Endometrium (tissue), 2 donors: ENCODE measurements around the gene NUTM2F.
"Not testable (repeated sequence)": the region's sequence is repeated elsewhere in the genome, so short reads cannot be mapped to it uniquely, and the experiment has no call there.

Experiments
- FAIRE-seq: peaks from 2 replicates; lab custom pipeline; 2012; peaks lifted over from hg19 to GRCh38; lab: Jason Lieb, UNC
- donor health status: control.
- donor health status: control.

The NUTM2F gene, protein sequence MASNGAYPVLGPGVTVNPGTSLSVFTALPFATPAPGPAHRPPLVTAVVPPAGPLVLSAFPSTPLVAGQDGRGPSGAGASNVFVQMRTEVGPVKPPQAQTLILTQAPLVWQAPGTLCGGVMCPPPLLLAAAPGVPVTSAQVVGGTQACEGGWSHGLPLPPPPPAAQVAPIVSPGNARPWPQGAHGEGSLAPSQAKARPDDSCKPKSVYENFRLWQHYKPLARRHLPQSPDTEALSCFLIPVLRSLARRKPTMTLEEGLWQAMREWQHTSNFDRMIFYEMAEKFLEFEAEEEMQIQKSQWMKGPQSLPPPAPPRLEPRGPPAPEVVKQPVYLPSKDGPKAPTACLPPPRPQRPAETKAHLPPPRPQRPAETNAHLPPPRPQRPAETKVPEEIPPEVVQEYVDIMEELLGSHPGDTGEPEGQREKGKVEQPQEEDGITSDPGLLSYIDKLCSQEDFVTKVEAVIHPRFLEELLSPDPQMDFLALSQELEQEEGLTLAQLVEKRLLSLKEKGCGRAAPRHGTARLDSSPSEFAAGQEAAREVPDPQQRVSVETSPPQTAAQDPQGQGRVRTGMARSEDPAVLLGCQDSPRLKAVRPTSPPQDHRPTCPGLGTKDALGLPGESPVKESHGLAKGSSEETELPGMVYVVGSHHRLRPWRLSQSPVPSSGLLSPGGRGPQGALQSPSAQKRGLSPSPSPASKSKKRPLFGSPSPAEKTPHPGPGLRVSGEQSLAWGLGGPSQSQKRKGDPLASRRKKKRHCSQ

DNA sequence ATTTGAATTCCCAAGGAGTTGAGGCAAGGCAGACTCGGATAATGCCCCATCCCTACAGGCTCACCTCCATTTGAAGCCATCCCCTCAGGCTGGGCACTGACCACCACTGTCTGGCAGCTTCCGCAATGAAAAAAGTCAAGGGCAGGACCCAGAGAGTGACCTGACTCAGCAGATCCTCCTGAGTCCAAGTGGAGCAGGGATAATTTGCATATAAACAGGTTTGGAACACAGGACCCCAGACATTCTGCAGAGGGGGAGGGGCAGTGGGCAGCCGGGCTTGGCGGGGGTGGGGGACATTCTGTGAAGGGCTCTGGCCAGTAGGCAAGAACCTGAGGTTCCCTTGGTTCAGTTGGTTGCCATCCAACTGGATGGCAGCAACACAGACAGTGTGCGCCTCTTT lies at the start of gene NUTM2F:
TSS of gene NUTM2F (minus strand) at position 101 of the 400 bp plus-strand sequence. CDS start at position 80, 21 bp downstream.
- FAIRE-seq, result not testable (repeated sequence)

DNA sequence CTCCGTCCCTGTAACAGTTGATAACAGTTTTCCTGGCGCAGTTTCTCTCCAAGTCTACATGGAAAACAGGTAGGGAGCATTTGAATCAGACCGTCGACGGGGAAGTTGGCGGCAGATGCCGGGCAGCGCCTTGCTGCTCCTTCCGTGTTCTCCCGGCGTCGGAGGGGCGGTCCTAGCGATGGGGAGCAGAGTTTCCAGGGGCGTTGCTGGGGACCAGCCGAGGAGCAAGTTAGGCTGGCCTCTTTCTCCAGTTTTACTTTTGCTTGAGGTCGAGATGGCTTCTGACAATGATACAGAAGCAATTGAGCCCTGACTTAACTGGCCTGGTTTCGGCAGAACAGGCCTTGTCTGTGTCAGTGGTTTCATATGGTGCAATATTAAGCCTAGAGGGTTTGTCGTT lies 46.8 kb upstream of the NUTM2F start:
- FAIRE-seq, result not testable (repeated sequence)

DNA sequence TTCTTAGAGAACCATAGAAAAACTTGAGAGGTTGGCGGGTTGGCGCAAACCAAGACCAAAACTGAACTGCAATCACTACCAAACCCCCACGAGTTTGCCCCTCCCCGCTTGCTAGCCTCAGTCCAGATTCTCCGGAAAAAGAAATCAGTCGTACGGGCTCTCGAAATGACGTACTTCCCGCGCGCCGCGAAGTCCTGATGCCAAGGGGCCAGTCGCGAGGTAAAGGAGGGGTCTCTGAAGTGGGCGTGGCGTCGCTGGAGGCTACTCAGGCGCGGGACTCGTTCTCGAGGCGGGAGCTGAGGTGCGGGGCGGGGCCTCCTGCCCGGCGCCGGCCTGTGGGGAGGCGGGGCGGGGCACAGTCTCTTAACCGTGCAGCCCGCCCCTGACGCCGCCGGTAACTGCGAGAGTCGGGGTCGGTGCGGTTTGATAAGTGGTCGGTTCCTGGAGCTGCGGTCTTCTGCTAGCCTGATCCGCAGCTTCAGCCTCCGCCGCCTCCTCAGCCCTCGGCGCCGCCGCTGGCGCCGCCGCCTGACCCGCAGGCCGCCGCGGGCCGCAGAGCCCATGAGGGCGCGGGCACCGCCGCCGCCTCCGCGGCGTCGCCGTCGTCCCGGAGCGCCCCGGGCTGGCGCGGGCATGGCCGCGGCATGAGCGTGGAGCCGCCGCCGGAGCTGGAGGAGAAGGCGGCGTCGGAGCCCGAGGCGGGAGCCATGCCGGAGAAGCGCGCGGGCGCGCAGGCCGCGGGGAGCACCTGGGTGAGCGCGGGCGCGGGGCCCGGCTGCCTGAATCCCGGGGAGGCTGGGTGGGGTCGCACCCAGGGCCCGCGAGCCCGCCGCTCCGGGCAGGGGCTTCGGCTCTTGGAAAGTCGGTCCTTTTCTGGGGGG lies 46.0 kb upstream of the NUTM2F start:
- peak; percentile 96 for FAIRE-seq

GRCh38 chr9:94373779-94374175 lies 45.3 kb upstream of the NUTM2F start:
- FAIRE-seq, result not testable (repeated sequence)

DNA sequence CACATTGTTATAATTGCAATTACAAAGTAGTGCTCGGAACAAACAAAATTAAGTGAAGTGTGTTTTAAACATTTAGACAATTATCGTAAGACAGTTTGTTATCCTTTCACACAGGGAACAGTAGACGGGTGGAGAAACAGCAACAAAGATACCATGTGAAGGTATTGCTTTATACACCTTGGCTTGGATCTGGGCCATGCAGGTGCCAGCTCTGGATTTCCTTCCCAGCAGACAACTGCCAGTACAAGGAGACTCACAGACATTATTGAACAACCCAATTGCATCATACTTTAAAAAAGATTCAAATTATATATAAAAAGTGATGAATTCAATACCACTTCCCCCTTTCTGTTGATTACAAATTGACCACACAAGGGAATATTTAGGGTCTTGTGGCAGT lies 41.8 kb upstream of the NUTM2F start:
- FAIRE-seq, result not testable (repeated sequence)

- FAIRE-seq, result not testable (repeated sequence)
Measured at GRCh38 chr9:94364093-94364614, 35.7 kb upstream of the NUTM2F start.

DNA sequence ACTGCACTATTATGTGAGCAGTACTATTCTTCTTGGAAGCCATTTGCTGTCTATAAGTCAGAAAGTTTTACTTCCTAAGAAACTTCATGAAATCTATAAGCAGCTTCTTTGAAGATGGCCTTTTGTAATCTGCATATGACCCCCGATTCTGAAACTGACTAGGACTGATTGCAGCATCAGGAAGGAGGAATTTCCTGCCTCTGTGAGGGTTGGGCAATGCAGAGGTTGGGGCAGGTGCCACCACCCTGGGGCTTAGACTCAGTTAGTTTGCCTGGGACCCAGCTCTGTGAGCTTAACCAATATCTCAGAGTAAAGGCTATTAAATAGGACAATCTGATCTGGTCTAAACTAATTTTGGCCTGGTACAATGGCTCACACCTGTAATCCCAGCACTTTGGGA lies 28.7 kb upstream of the NUTM2F start:
- not testable (repeated sequence) for FAIRE-seq

DNA sequence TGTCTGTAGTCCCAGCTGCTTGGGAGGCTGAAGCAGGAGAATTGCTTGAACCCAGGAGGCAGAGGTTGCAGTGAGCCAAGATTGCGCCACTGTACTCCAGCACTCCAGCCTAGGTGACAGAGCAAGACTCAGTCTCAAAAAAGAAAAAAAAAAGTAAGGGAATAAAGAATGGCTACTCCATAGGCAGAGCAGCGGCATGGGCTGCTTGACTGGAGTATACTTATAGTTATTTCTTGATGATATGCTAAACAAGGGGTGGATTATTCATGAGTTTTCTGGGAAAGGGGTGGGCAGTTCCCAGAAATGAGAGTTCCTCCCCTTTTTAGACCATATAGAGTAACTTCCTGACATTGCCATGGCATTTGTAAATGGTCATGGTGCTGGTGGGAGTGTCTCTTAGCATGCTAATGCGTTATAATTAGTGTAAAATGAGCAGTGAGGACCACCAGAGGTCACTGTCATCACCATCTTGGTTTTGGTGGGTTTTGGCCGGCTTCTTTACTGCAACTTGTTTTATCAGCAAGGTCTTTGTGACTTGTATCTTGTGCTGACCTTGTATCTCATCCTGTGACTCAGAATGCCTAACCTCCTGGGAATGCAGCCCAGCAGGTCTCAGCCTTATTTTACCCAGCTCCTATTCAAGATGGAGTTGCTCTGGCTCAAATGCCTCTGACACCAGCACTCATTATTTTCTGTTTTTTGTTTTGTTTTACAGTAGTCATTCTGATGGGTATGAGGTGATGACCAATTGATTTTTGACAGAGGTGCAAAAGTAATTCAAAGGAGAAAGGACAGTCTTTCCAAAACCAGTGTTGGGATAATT lies 23.7 kb upstream of the NUTM2F start:
- not testable (repeated sequence) for FAIRE-seq

- not testable (repeated sequence) for FAIRE-seq
Measured at GRCh38 chr9:94348754-94349153, 20.3 kb upstream of the NUTM2F start.

- not testable (repeated sequence) for FAIRE-seq
Measured at GRCh38 chr9:94347451-94347850, 19.0 kb upstream of the NUTM2F start.

GRCh38 chr9:94341703-94342102 lies 13.3 kb upstream of the NUTM2F start:
- not testable (repeated sequence) for FAIRE-seq

DNA sequence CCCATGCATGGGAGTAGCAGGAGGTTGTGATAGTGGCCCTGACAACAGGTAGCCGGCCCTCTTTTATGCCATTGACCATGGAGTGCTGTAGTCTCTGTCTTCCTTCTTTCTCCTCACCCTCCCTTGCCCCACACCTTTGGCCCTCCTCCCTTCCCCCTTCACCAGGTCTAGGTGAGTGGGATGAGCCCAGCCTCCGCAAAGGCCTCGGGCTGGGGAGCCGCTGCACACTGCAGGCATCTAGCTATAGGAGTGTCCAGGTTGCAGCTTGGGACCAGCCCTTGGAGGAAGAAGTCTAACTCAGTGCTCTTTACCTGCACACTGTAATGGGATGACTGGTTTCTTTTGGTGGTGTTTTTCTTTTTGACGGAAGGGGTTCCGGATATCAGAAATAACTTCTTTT lies 12.3 kb upstream of the NUTM2F start:
- FAIRE-seq, result not testable (repeated sequence)

DNA sequence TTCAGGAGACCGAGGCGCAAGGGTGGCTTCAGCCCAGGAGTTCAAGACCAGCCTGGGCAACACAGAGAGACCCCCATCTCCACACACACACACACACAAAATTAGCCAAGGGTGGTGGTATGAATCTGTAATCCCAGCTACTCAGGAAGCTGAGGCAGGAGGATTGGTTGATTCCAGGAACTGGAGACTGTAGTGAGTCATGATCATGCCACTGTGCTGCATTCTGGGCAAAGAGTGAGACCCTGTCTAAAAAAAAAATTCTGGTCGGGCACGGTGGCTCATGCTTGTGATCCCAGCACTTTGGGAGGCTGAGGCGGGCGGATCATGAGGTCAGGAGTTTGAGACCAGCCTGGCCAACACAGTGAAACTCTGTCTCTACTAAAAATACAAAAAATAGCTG lies 11.2 kb upstream of the NUTM2F start:
- FAIRE-seq, result not testable (repeated sequence)

DNA sequence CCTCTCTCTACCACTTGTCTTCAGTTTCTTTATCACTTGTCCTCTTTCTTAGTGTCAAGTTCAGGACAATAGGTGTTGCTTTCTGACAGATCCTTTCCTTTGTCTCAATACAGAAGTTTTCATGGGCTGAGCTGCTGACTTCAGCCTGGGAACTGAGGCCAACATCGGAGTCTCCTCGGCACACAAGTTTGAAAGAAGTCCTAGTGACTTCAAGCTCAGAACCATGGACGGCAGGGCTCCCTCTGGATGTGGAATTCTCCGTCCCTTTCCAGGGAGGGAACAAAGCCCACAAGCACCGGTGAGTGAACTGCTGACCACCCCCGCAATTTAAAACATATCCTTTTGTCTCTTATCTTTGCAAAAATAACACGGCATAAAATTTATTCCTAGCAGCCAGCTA lies 10.3 kb upstream of the NUTM2F start:
- FAIRE-seq, result not testable (repeated sequence)

DNA sequence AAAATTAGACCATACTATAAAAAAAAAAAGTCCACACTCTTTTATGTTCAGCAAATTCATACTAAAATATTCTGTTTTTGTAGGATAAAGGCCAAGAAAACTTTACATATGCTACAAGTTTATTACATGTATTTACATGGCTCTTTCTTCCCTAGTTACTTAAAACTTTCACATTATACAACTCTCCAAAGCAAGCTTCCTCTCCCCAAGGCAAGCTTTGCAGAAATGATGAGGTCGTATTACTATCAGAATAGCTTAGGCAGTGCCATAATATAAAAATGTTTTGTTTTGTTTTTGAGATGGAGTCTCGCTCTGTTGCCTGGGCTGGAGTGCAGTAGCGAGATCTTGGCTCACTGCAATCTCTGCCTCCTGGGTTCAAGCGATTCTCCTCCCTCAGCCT lies 8.0 kb upstream of the NUTM2F start:
- not testable (repeated sequence) for FAIRE-seq

DNA sequence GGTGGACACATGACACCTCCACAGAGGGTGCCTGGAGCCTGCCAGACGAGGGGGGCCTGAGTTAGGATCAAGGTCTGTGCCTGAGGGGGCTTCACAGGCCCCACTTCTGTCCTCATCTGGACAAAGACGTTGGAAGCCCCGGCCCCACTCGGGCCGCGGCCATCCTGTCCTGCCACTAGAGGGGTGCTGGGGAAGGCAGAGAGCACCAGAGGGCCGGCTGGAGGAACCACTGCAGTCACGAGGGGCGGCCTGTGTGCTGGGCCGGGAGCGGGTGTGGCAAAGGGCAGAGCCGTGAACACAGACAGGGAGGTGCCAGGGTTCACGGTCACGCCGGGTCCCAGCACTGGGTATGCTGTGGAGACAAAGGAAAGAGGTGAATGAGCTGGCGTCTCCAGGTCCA lies 2.9 kb downstream of the NUTM2F start:
- FAIRE-seq, result not testable (repeated sequence)

DNA sequence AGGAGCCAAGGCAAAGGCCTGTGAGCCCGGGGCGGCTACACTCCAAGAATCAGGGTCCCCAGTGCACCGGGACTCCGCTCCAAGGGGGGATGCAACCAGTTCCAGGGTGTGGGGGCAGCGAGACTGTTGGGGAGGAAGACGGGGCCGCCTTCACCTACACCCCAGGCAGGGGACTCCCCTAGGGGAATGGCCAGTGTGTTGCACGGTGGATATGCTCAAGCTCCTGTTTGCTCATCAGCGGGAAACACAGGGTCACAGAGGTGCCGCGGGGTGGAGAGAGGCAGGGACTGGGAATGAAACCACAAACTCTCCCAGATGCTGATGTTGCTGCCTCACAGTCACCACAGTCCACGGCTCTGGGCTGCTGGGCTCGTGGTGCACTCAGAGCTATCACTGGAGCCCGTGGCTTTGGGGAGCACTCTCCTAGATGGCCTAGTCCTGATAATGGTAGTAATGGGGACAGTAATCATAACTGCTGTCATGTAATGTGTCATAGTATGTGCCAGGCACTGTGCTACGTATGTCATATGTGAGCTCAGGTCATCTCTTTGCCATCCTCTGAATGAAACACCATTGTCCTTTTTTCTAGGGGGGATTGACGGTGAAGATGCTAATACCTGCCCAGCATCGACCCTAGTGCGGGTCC lies 5.2 kb downstream of the NUTM2F start:
- FAIRE-seq, result not testable (repeated sequence)

GRCh38 chr9:94322342-94322940 lies 6.0 kb downstream of the NUTM2F start:
- not testable (repeated sequence) for FAIRE-seq

- not testable (repeated sequence) for FAIRE-seq
Measured at GRCh38 chr9:94317949-94318657, 10.3 kb downstream of the NUTM2F start.
